NCI-H526 (cell line): ENCODE measurements around the gene C12orf57.
A peak's percentile ranks its signal among the peaks of the same experiment; 100 is the strongest.

Experiments
- DNase-seq, 2 experiments: peaks; one replicate each; lab custom pipeline; 2025; lab: John Stamatoyannopoulos, UW

C12orf57 gene

DNA sequence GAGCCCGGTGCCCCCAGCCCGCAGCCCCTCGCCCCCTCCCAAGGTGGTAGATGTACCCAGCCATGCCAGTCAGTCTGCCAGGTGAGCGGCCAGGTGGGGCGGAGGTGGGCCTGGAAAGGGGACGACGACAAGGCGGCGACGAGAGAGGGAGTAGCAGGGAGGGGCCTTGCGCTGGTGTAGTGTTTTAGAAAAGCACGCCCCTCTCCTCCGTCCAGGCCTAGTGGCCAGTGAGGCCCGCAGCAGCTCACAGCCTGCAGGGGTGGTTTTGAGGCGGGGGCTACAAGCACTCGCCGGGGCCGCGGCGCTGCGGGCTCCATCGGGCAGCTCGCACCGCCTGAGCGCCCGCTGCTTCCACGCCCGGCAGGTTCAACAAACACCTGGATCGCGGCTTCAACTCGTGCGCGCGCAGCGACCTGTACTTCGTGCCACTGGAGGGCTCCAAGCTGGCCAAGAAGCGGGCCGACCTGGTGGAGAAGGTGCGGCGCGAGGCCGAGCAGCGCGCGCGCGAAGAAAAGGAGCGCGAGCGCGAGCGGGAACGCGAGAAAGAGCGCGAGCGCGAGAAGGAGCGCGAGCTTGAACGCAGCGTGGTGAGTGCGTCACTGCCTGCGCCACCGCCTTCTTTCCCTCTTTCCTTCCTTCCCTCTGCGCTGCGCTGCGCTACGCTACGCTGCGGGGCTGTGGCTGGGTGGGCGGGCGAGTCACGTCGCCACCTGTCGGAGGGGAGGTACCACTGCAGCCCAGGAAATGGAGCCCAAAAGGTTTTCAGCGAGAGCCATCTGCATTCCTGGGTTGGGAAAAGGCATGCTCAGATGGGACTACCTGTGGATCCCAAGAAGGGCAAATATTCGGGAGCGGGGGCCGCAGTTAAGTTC, 6.1 kb upstream of the C12orf57 start:
- peak; percentile 91 to 98 for DNase-seq

GRCh38 chr12:6938353-6939190, 5.2 kb upstream of the C12orf57 start:
- DNase-seq = no peak

GRCh38 chr12:6939191-6939540, 4.7 kb upstream of the C12orf57 start:
- DNase-seq = no peak

DNA sequence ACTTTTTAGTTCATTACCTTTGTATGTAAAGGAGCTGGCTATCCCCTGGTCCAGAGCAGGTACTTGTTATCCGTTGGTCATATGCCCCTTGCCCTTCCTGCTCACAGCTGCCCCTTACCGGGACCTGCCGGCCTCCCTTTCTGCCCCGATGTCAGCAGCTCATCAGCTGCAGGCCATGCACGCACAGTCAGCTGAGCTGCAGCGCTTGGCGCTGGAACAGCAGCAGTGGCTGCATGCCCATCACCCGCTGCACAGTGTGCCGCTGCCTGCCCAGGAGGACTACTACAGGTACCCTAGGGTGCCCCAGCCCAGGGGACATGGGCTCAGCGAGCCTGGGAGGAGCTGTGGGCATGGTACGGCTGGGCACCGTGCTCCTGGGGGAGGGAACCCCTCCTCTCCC, 2.6 kb upstream of the C12orf57 start:
- DNase-seq = no peak

GRCh38 chr12:6941782-6942181, 2.0 kb upstream of the C12orf57 start:
- no peak for DNase-seq

GRCh38 chr12:6942331-6942665, 1.5 kb upstream of the C12orf57 start:
- DNase-seq = no peak

GRCh38 chr12:6943389-6943721, 467 bp upstream of the C12orf57 start:
- peak; percentile 93 to 95 for DNase-seq

- DNase-seq = peak; percentile 95 to 98
Measured at GRCh38 chr12:6944381-6945186, 762 bp downstream of the C12orf57 start.

GRCh38 chr12:6945613-6946012, 1.8 kb downstream of the C12orf57 start:
- DNase-seq = no peak

GRCh38 chr12:6946033-6946919, 2.5 kb downstream of the C12orf57 start:
- DNase-seq = peak; percentile 96 to 98

- no peak for DNase-seq
Measured at GRCh38 chr12:6946920-6947374, 3.1 kb downstream of the C12orf57 start.

- no peak for DNase-seq
Measured at GRCh38 chr12:6947615-6948014, 3.8 kb downstream of the C12orf57 start.

DNA sequence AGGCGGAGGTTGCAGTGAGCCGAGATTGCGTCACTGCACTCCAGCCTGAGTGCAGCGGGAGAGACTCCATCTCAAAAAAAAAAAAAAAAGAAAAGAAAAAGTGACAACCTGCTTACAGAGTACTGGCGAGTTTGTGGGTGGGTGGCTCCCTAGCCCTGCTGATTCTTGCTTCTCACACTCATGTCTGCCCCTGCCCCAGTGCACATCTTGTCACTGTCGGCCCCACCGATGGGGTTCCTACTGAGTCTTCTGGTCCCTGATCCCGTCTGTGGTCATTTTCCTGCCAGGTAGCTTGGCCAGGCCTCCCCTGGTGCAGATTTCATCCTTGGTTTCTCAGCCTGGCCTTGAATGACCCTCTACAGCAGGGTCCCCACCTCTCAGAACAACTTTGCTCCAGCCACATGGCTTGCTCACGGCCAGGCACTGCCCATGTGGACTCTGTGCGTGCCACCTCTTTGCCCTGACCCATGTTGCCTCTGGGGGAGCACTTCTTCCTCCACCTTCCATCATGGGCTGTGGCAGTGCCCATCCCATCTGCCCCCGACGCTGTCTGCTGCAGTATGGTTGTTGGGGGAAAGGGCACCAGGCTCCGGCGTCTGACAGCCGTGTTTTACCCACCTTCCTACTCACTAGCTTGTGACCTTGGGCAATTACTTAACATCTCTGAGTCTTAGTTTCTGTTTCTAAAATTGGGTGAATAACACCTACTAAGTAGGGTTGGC, 5.2 kb downstream of the C12orf57 start:
- no peak for DNase-seq

DNA sequence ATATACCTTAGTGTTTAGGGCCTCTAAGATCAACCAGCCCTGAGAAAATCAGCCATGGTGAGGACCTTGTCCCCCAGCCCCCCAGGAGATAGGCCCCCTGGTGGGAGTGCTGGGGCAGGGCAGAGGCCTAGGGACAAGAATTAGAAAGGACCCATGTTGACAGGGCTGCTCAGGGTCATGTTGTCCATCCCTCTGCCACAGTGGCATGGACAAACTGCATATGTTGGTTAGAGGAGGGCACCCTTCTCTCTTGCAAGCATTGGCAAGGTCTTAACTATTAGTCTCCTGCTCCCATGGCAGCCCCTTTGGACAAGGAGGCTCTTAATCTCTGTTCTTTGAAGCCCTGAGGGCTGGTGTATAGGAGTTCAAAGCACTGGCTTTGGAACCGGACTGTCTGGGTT, 6.6 kb downstream of the C12orf57 start:
- no peak for DNase-seq

- no peak for DNase-seq
Measured at GRCh38 chr12:6950811-6951540, 7.2 kb downstream of the C12orf57 start, which contains the start of gene PTPN6. TSS of gene PTPN6 (plus strand) at chr12:6951356. CDS start at chr12:6951513, 157 bp downstream.

- no peak for DNase-seq
Measured at GRCh38 chr12:6951551-6952120, 7.8 kb downstream of the C12orf57 start.

- no peak for DNase-seq
Measured at GRCh38 chr12:6952121-6952862, 8.5 kb downstream of the C12orf57 start.

- no peak for DNase-seq
Measured at GRCh38 chr12:6952863-6953441, 9.1 kb downstream of the C12orf57 start.
